ENCODE results near the gene PRDM5.

- TF ChIP-seq CTCF (IDR thresholded peaks at IDR 0.05; ENCODE audit: low read length) (no peak), EZH2 (IDR thresholded peaks at IDR 0.05; ENCODE audit: borderline replicate concordance, low read length) (no peak)
Measured at GRCh38 chr4:120942776-120943175, 20.2 kb upstream of the PRDM5 start.

Data from OCI-LY1 (cell line).